HG03442 (cell line): Measurements from ENCODE around the gene EIPR1.

Experiments
- ATAC-seq: cut with Tn5 transposase; IDR thresholded peaks from one replicate; pipeline ENCODE4 v1.9.1; 2021; ENCODE audit warnings: mild to moderate bottlenecking, moderate library complexity; ENCODE audit not compliant: unreplicated experiment

The EIPR1 gene

GRCh38 chr2:3168230-3168891, 209.3 kb downstream of the EIPR1 start:
- no peak for ATAC-seq

GRCh38 chr2:3163401-3163800, 214.2 kb downstream of the EIPR1 start:
- no peak for ATAC-seq

GRCh38 chr2:3162442-3163077, 215.1 kb downstream of the EIPR1 start:
- no peak for ATAC-seq

GRCh38 chr2:3160751-3161330, 216.8 kb downstream of the EIPR1 start:
- no peak for ATAC-seq

GRCh38 chr2:3159782-3160545, 217.7 kb downstream of the EIPR1 start:
- ATAC-seq: no peak

GRCh38 chr2:3154700-3155099, 222.9 kb downstream of the EIPR1 start:
- no peak for ATAC-seq

GRCh38 chr2:3154146-3154545, 223.5 kb downstream of the EIPR1 start:
- ATAC-seq: no peak

GRCh38 chr2:3151153-3151918, 226.3 kb downstream of the EIPR1 start:
- ATAC-seq: peak; percentile 40

- no peak for ATAC-seq
Measured at GRCh38 chr2:3149441-3150217, 228.0 kb downstream of the EIPR1 start.

- no peak for ATAC-seq
Measured at GRCh38 chr2:3148716-3149115, 228.9 kb downstream of the EIPR1 start.

- no peak for ATAC-seq
Measured at GRCh38 chr2:3147651-3148530, 229.7 kb downstream of the EIPR1 start.

GRCh38 chr2:3146772-3147650, 230.6 kb downstream of the EIPR1 start:
- no peak for ATAC-seq

GRCh38 chr2:3146175-3146574, 231.4 kb downstream of the EIPR1 start:
- no peak for ATAC-seq

GRCh38 chr2:3145471-3146021, 232.1 kb downstream of the EIPR1 start:
- ATAC-seq: no peak

GRCh38 chr2:3144856-3145255, 232.8 kb downstream of the EIPR1 start:
- no peak for ATAC-seq

- no peak for ATAC-seq
Measured at GRCh38 chr2:3143602-3144001, 234.0 kb downstream of the EIPR1 start.

GRCh38 chr2:3142961-3143571, 234.6 kb downstream of the EIPR1 start:
- no peak for ATAC-seq
